Upper lobe of right lung (tissue), 1 donor: ENCODE results near the gene DTNBP1. TPM values are rescaled to one million over a fixed set of nuclear protein-coding genes. Genes with fewer than 3 reads are reported as not detected.
A peak's percentile ranks its signal among the peaks of the same experiment; 100 is the strongest.

ENCODE experiments used
- ATAC-seq: fragments of 200-7000 bp; cut with Tn5 transposase; one replicate; pipeline ENCODE4 v1.9.1; 2020; ENCODE audit warnings: mild to moderate bottlenecking, moderate library complexity
- DNase-seq: peaks from one replicate; pipeline ENCODE4 v3.0.0-alpha.2; 2020
- H3K27ac ChIP-seq: fragments of 200-600 bp; one replicate; pipeline ENCODE4 v1.8.0; 2022
- H3K27me3 ChIP-seq: fragments of 200-600 bp; one replicate; pipeline ENCODE4 v1.8.0; 2022; ENCODE audit warnings: mild to moderate bottlenecking
- H3K36me3 ChIP-seq: fragments of 200-600 bp; one replicate; pipeline ENCODE4 v1.8.0; 2022
- H3K4me1 ChIP-seq: fragments of 200-600 bp; one replicate; pipeline ENCODE4 v1.8.0; 2022
- H3K4me3 ChIP-seq: fragments of 200-600 bp; one replicate; pipeline ENCODE4 v1.8.0; 2022; ENCODE audit warnings: mild to moderate bottlenecking
- H3K9me3 ChIP-seq: fragments of 200-600 bp; one replicate; pipeline ENCODE4 v1.8.0; 2022
- CTCF ChIP-seq: fragments of 200-600 bp; IDR thresholded peaks from one replicate; pipeline ENCODE4 v1.8.0; 2022; ENCODE audit warnings: antibody characterized with exemption
- intact Hi-C: fragments of 100-400 bp; cut with DNase I; formaldehyde crosslinking; loops from one replicate; pipeline ENCODE4 v1.11.0; 2022
- total RNA-seq: library from RNA; stranded (reverse); fragmentation: NEBNext Ultra II Directional; extraction: Animal tissue kit (Norgen Biotek cat#: 25700); gene quantifications from one replicate; pipeline ENCODE4 v1.2.1, GENCODE V29; 2021
- donor health status: DM: no; HTN: yes; CAD: no; lungs with severe emphysema.

Gene DTNBP1
- total RNA-seq, 1 donor from 2014 or later = 25.9 TPM

- Histone ChIP-seq H3K27ac (no peak overlapping the region), H3K4me1 (peaks cover 13% of the 10 kb centered on the region), H3K4me3 (no peak overlapping the region), H3K36me3 (peaks cover 18% of the 10 kb centered on the region), H3K9me3 (no peaks in the 10 kb centered on the region), H3K27me3 (no peaks in the 10 kb centered on the region)
- intact Hi-C loops = no loop called here
- ATAC-seq (no peak), DNase-seq (no peak)
- no peak for TF ChIP-seq CTCF
Measured at GRCh38 chr6:15489261-15489962, 173.4 kb downstream of the DTNBP1 start.

DNA sequence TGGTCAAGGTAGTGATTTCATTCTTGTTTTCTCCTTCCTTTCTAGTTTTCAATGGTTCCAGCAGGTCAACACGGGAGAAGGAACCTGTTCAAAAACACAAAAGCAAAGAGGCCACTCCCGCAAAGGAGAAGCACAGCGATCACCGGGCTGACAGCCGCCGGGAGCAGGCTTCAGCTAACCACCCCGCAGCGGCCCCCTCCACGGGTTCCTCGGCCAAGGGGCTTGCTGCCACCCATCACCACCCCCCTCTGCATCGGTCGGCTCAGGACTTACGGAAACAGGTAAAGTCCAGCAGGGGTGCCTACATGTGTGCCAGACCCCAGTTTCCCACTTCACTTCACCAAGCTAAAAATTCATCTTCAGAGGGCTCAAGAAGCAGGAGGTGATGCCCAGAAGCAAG, 175.6 kb downstream of the DTNBP1 start:
- TF ChIP-seq CTCF = no peak
- intact Hi-C loops = no loop called here
- Histone ChIP-seq H3K27ac (no peak overlapping the region), H3K4me3 (no peak overlapping the region), H3K4me1 (peaks cover 13% of the 10 kb centered on the region), H3K27me3 (no peaks in the 10 kb centered on the region), H3K36me3 (peaks cover 18% of the 10 kb centered on the region), H3K9me3 (no peaks in the 10 kb centered on the region)
- DNase-seq (no peak), ATAC-seq (no peak)

- Histone ChIP-seq H3K9me3 (no peaks in the 10 kb centered on the region), H3K27me3 (no peaks in the 10 kb centered on the region), H3K4me1 (peaks cover 7% of the 10 kb centered on the region), H3K36me3 (peaks cover 18% of the 10 kb centered on the region), H3K27ac (no peak overlapping the region), H3K4me3 (no peak overlapping the region)
- no peak for TF ChIP-seq CTCF
- peak; percentile 42 for ATAC-seq
- DNase-seq = no peak
- intact Hi-C loops = no loop called here
Measured at GRCh38 chr6:15485936-15486335, 176.9 kb downstream of the DTNBP1 start.

DNA sequence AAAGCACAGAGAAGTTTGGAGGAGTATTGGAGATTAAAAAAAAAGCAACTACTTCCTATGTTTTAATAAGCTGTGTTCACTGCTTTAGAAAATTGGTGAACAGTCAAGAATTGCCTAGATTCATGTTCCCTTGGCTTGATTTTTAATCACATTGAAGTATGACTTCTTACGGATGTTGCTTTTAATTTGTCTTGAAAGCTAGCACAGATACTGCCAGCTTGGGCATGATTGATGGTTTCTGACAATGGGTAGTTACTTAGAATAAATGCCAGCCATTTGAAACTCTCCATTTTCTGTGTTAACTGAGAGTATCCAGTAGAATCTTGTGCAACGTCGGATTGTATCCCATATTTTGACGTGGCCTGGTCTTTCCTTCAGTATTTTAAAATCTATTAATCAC, 178.0 kb downstream of the DTNBP1 start:
- no peak for ATAC-seq
- H3K27me3 ChIP-seq = no peaks in the 10 kb centered on the region
- intact Hi-C loops = no loop called here

GRCh38 chr6:15484140-15484539, 178.7 kb downstream of the DTNBP1 start:
- H3K36me3 ChIP-seq = peaks cover 18% of the 10 kb centered on the region
- TF ChIP-seq CTCF = no peak
- H3K4me1 ChIP-seq = peaks cover 20% of the 10 kb centered on the region
- intact Hi-C loops = no loop called here
- H3K27ac ChIP-seq = no peak overlapping the region
- DNase-seq (no peak), ATAC-seq (no peak)
- no peak overlapping the region for H3K4me3 ChIP-seq
- H3K27me3 ChIP-seq = no peaks in the 10 kb centered on the region
- no peaks in the 10 kb centered on the region for H3K9me3 ChIP-seq

More for the DNA sequence above, 178.0 kb downstream of the DTNBP1 start:
- H3K4me3 ChIP-seq = no peak overlapping the region
- H3K27ac ChIP-seq = no peak overlapping the region
- H3K36me3 ChIP-seq = peaks cover 18% of the 10 kb centered on the region
- no peak for TF ChIP-seq CTCF
- H3K9me3 ChIP-seq = no peaks in the 10 kb centered on the region
- H3K4me1 ChIP-seq = peaks cover 17% of the 10 kb centered on the region
- DNase-seq = no peak

DNA sequence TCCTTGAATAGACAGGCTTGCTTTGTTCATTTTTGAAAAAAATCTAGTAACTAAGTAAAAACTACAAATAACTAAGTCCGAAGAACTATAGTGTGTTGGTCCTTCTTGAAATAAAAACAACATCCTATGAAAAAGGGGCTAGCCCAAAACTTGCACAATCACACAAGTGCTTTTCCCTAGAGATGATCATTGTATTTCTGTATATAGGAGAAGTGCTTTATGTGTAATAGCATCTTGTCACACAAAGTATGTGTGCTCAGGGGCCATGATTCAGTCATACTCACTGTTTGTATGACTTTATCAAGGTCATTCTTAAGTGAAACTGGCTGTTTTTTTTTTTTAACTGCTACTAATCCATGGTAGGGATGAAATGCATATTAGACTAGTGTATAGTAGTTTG, 179.8 kb downstream of the DTNBP1 start:
- peaks cover 8% of the 10 kb centered on the region for H3K36me3 ChIP-seq
- no peak for ATAC-seq
- intact Hi-C loops = no loop called here
- H3K4me3 ChIP-seq = no peak overlapping the region
- no peaks in the 10 kb centered on the region for H3K9me3 ChIP-seq
- H3K27me3 ChIP-seq = no peaks in the 10 kb centered on the region
- DNase-seq = no peak
- peaks cover 20% of the 10 kb centered on the region for H3K4me1 ChIP-seq
- H3K27ac ChIP-seq = no peak overlapping the region
- TF ChIP-seq CTCF = no peak
